Left cardiac atrium (tissue), 4 donors: ENCODE measurements around the gene NCK1. TPM values are rescaled to one million over a fixed set of nuclear protein-coding genes. Genes with fewer than 3 reads are reported as not detected.
A peak's percentile ranks its signal among the peaks of the same experiment; 100 is the strongest.

Experiments
- ATAC-seq, 2 donors: fragments of 200-7000 bp; cut with Tn5 transposase; one replicate each; pipeline ENCODE4 v1.9.1; 2020; ENCODE audit warnings: mild to moderate bottlenecking in 2 of 2, moderate library complexity in 2 of 2
- DNase-seq: peaks from one replicate; pipeline ENCODE4 v3.0.0-alpha.2; 2020
- intact Hi-C, 2 donors: fragments of 100-400 bp; cut with DNase I; formaldehyde crosslinking; loops; one replicate each; pipeline versions ENCODE4 v1.14.1 to v1.15.1; 2022 to 2023
- total RNA-seq, 2 donors: library from RNA; stranded (reverse); fragmentation: NEBNext Ultra II Directional; extraction: Animal tissue kit (Norgen Biotek cat#: 25700); gene quantifications; one replicate each; pipeline ENCODE4 v1.2.1, GENCODE V29; 2021
- donor health status: DM: no; HTN: yes; CAD: no.
- donor health status: DM: no; HTN: yes; CAD: no; lungs with severe emphysema.
- donor health status: DM: yes; HTN: yes; CAD: no.
- donor health status: Dilated cardiomyopathy.

NCK1 gene
- total RNA-seq, 2 donors from 2014 or later = 29.5 to 29.9 TPM

- intact Hi-C loops = no loop called here
- no peak for DNase-seq
- no peak for ATAC-seq
Measured at GRCh38 chr3:136932978-136933772, 71.2 kb downstream of the NCK1 start.

GRCh38 chr3:136937175-136937574 lies 75.2 kb downstream of the NCK1 start:
- ATAC-seq (no peak), DNase-seq (no peak)
- intact Hi-C loops = no loop called here

GRCh38 chr3:136937851-136938250 lies 75.8 kb downstream of the NCK1 start:
- DNase-seq = no peak
- ATAC-seq = no peak
- intact Hi-C loops = no loop called here

- DNase-seq (no peak), ATAC-seq (peak in 1 of 2 donors; percentile 29)
- intact Hi-C loops = no loop called here
Measured at GRCh38 chr3:136938334-136938733, 76.3 kb downstream of the NCK1 start.

GRCh38 chr3:136939489-136939888 lies 77.5 kb downstream of the NCK1 start:
- DNase-seq (no peak), ATAC-seq (no peak)
- intact Hi-C loops = no loop called here

- intact Hi-C loops = no loop called here
- no peak for DNase-seq
- peak in 1 of 2 donors; percentile 24 for ATAC-seq
Measured at GRCh38 chr3:136942803-136943202, 80.8 kb downstream of the NCK1 start.

- intact Hi-C loops = no loop called here
- no peak for ATAC-seq
Measured at GRCh38 chr3:136943436-136943835, 81.4 kb downstream of the NCK1 start.

GRCh38 chr3:136946978-136947377 lies 85.0 kb downstream of the NCK1 start:
- peak in 1 of 2 donors; percentile 17 for ATAC-seq
- no peak for DNase-seq
- intact Hi-C loops = no loop called here

More at GRCh38 chr3:136943436-136943835, 81.4 kb downstream of the NCK1 start:
- no peak for DNase-seq

- intact Hi-C loops = no loop called here
- ATAC-seq (no peak), DNase-seq (no peak)
Measured at GRCh38 chr3:136947477-136947876, 85.5 kb downstream of the NCK1 start.

- no peak for DNase-seq
- intact Hi-C loops = no loop called here
- ATAC-seq = no peak
Measured at GRCh38 chr3:136949146-136949545, 87.1 kb downstream of the NCK1 start.

- intact Hi-C loops = no loop called here
- DNase-seq = no peak
- ATAC-seq = no peak
Measured at GRCh38 chr3:136949708-136950107, 87.7 kb downstream of the NCK1 start.

- intact Hi-C loops = no loop called here
- DNase-seq (no peak), ATAC-seq (no peak)
Measured at GRCh38 chr3:136950623-136951022, 88.6 kb downstream of the NCK1 start.

GRCh38 chr3:136952292-136952691 lies 90.3 kb downstream of the NCK1 start:
- intact Hi-C loops = no loop called here
- ATAC-seq = peak in 1 of 2 donors; percentile 47
- DNase-seq = no peak

- intact Hi-C loops = no loop called here
- DNase-seq = no peak
- ATAC-seq = no peak
Measured at GRCh38 chr3:136954251-136954650, 92.2 kb downstream of the NCK1 start.

- no peak for ATAC-seq
- intact Hi-C loops = no loop called here
- DNase-seq = no peak
Measured at GRCh38 chr3:136954980-136955780, 93.2 kb downstream of the NCK1 start.

GRCh38 chr3:136955813-136956212 lies 93.8 kb downstream of the NCK1 start:
- ATAC-seq = no peak
- intact Hi-C loops = no loop called here

GRCh38 chr3:136956971-136957370 lies 95.0 kb downstream of the NCK1 start:
- intact Hi-C loops = no loop called here
- ATAC-seq = no peak
- DNase-seq = no peak

More at GRCh38 chr3:136955813-136956212, 93.8 kb downstream of the NCK1 start:
- no peak for DNase-seq

GRCh38 chr3:136957751-136958288 lies 95.8 kb downstream of the NCK1 start, which contains the start of gene IL20RB:
TSS of gene IL20RB (plus strand) at chr3:136957983. CDS start at chr3:136958114, 131 bp downstream.
- intact Hi-C loops = no loop called here
- ATAC-seq (peak in 1 of 2 donors; percentile 26), DNase-seq (no peak)

- ATAC-seq = no peak
- intact Hi-C loops = no loop called here
- no peak for DNase-seq
Measured at GRCh38 chr3:136958939-136959338, 96.9 kb downstream of the NCK1 start.

- DNase-seq (no peak), ATAC-seq (no peak)
- intact Hi-C loops = no loop called here
Measured at GRCh38 chr3:136959599-136959998, 97.6 kb downstream of the NCK1 start.
